Vagina (tissue), 2 donors: ENCODE results near the gene CELF4. TPM values are rescaled to one million over a fixed set of nuclear protein-coding genes. Genes with fewer than 3 reads are reported as not detected.
A peak's percentile ranks its signal among the peaks of the same experiment; 100 is the strongest.

Experiments used
- DNase-seq, 2 donors: peaks; one replicate each; pipeline ENCODE4 v3.0.0-alpha.2; 2017; ENCODE audit errors: extremely low spot score in 2 of 2
- H3K27ac ChIP-seq: fragments of 200-600 bp; sonication (generic); one replicate; pipeline ENCODE4 v1.5.1; 2019
- H3K27me3 ChIP-seq: fragments of 200-600 bp; sonication (generic); one replicate; pipeline ENCODE4 v1.5.1; 2019
- H3K36me3 ChIP-seq, 2 donors: fragments of 200-600 bp; sonication (generic); one replicate each; pipeline ENCODE4 v1.5.1; 2017 to 2019
- H3K4me1 ChIP-seq: fragments of 200-600 bp; sonication (generic); one replicate; pipeline ENCODE4 v1.5.1; 2019
- H3K4me3 ChIP-seq, 2 donors: fragments of 200-600 bp; sonication (generic); 1 replicate in 1 of 2; 2 replicates in 1 of 2; pipeline ENCODE4 v1.5.1; 2016 to 2019
- H3K9me3 ChIP-seq: fragments of 200-600 bp; sonication (generic); one replicate; pipeline ENCODE4 v1.5.1; 2019
- CTCF ChIP-seq, 3 experiments: fragments of 450-650 bp in 2 of 3; fragments of 200-600 bp in 1 of 3; sonication (generic) in 1 of 3; IDR thresholded peaks; one replicate each; pipeline ENCODE4 v1.5.1; 2017 to 2019; ENCODE audit warnings: antibody characterized with exemption in 3 of 3, mild to moderate bottlenecking in 2 of 3, moderate library complexity in 2 of 3
- POLR2A ChIP-seq, 2 donors: fragments of 450-650 bp; IDR thresholded peaks; one replicate each; pipeline ENCODE4 v1.6.1; 2017; ENCODE audit warnings: antibody characterized with exemption in 2 of 2, mild to moderate bottlenecking in 2 of 2, moderate library complexity in 2 of 2
- POLR2AphosphoS5 ChIP-seq, 2 donors: sonication (generic); formaldehyde crosslinking; IDR thresholded peaks; one replicate each; pipeline ENCODE4 v1.9.0; 2017; ENCODE audit warnings: antibody characterized with exemption in 2 of 2, mild to moderate bottlenecking in 2 of 2, low read depth in 1 of 2; ENCODE audit not compliant: insufficient read depth in 1 of 2
- intact Hi-C: fragments of 100-400 bp; cut with DNase I; formaldehyde crosslinking; loops from one replicate; pipeline ENCODE4 v1.15.1; 2023
- total RNA-seq: library from RNA; depleted of rRNA; stranded (reverse); fragments of >200 nt; gene quantifications from one replicate; pipeline ENCODE4 v1.2.3, GENCODE V29; 2016

Gene CELF4
- total RNA-seq, 1 donor from 2014 or later: 2.2 TPM

DNA sequence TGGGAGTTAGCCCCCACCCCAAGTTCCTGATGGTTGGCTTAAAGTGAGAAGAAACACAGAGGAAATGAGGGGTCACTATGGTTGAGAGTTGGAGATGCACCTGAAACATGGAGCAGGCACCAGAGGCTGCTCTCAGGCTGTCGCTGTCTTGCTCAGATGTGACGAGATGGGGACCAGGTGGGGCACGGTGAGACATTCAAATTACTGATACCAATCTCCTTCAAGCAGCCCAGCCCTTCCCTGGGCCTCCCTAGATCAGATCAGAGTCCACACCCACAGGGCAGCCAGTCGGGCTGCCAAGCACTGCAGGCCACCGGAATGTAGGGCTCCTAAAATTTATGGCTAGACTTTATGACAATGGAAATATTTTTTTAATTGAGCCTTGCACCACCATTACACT, 176.6 kb downstream of the CELF4 start:
- Histone ChIP-seq H3K27ac (no peak overlapping the region), H3K4me1 (peaks cover 5% of the 10 kb centered on the region), H3K4me3 (no peak overlapping the region), H3K27me3 (no peaks in the 10 kb centered on the region), H3K9me3 (peaks cover 4% of the 10 kb centered on the region), H3K36me3 (no peaks in the 10 kb centered on the region)
- intact Hi-C loops: no loop called here
- no peak for TF ChIP-seq POLR2AphosphoS5 (IDR thresholded peaks at IDR 0.05; ENCODE audit: insufficient read depth in 1 of 2, low read depth in 1 of 2)
- no peak for TF ChIP-seq POLR2A (IDR thresholded peaks at IDR 0.05)
- no peak for TF ChIP-seq CTCF (IDR thresholded peaks at IDR 0.05)
- no peak for DNase-seq

GRCh38 chr18:37388413-37388812, 177.2 kb downstream of the CELF4 start:
- no peaks in the 10 kb centered on the region for H3K27me3 ChIP-seq
- intact Hi-C loops: no loop called here
- no peak for TF ChIP-seq POLR2A (IDR thresholded peaks at IDR 0.05)
- no peak for TF ChIP-seq POLR2AphosphoS5 (IDR thresholded peaks at IDR 0.05; ENCODE audit: insufficient read depth in 1 of 2, low read depth in 1 of 2)
- no peak for TF ChIP-seq CTCF (IDR thresholded peaks at IDR 0.05)

DNA sequence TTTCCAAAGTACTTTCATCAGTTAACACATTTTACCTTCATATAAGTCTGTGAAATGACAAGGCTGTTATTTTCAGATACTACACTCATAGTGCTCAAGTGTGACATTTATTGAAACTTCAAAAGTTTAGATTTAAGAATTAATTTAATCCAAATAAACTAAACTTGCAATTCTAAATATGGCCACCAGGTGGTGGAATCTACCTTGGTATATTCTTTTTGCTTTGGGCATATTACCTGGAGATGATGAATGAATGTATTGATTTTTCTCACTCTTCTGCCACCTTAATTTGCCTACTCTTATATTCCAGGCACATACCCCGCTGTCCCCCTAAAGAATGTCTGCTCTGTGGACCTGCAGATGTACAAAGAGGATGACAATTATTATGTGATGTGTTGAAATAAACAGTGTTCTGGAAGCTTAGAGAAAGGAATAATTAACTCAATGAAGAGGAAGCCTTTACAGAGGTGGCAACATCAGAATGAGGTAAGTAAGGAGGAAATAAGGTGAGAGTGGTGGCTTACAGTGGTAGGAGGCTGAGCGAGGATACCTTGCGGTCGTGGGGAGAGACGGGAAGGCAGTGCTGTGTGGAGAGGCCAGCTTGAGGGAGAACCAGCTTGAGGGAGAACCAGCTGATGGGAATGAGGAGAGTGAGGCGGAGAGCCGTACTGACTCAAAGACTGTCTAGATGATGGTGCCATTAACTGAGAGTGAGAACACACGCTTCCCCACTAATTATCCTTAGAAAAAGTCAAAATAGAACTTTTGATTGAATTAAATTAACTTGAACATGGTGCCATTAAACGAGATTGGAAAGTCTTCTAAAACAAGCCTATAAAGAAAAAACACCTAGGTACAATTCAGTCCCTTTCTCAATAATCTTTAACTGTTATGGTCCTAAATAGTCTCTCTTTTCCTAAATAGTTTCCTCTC, 179.5 kb downstream of the CELF4 start:
- TF ChIP-seq POLR2A (IDR thresholded peaks at IDR 0.05) (no peak), POLR2AphosphoS5 (IDR thresholded peaks at IDR 0.05; ENCODE audit: insufficient read depth in 1 of 2, low read depth in 1 of 2) (no peak), CTCF (IDR thresholded peaks at IDR 0.05) (peak; percentile 29 to 40 (median 33))
- intact Hi-C loops: no loop called here
- Histone ChIP-seq H3K4me1 (no peaks in the 10 kb centered on the region), H3K27me3 (no peaks in the 10 kb centered on the region), H3K9me3 (peaks cover 4% of the 10 kb centered on the region), H3K4me3 (no peak overlapping the region), H3K27ac (no peak overlapping the region), H3K36me3 (no peaks in the 10 kb centered on the region)
- no peak for DNase-seq

More at GRCh38 chr18:37388413-37388812, 177.2 kb downstream of the CELF4 start:
- Histone ChIP-seq H3K9me3 (peaks cover 4% of the 10 kb centered on the region), H3K36me3 (no peaks in the 10 kb centered on the region), H3K4me3 (no peak overlapping the region), H3K27ac (no peak overlapping the region), H3K4me1 (no peaks in the 10 kb centered on the region)
- no peak for DNase-seq

GRCh38 chr18:37383846-37384595, 181.6 kb downstream of the CELF4 start:
- Histone ChIP-seq H3K27me3 (no peaks in the 10 kb centered on the region), H3K36me3 (no peaks in the 10 kb centered on the region), H3K4me1 (no peaks in the 10 kb centered on the region), H3K4me3 (no peak overlapping the region), H3K27ac (no peak overlapping the region), H3K9me3 (peaks cover under 1% of the 10 kb centered on the region)
- intact Hi-C loops: no loop called here
- TF ChIP-seq POLR2AphosphoS5 (IDR thresholded peaks at IDR 0.05; ENCODE audit: insufficient read depth in 1 of 2, low read depth in 1 of 2) (no peak), CTCF (IDR thresholded peaks at IDR 0.05) (no peak), POLR2A (IDR thresholded peaks at IDR 0.05) (no peak)
- no peak for DNase-seq
